GM18873 (cell line): Measurements from ENCODE around the gene FAM53B.
A peak's percentile ranks its signal among the peaks of the same experiment; 100 is the strongest.
"Not testable (repeated sequence)": the region's sequence is repeated elsewhere in the genome, so short reads cannot be mapped to it uniquely, and the experiment has no call there.

ENCODE experiments used
- ATAC-seq: cut with Tn5 transposase; IDR thresholded peaks from one replicate; pipeline ENCODE4 v1.9.1; 2021; ENCODE audit warnings: mild to moderate bottlenecking, moderate library complexity, moderate number of reproducible peaks; ENCODE audit not compliant: unreplicated experiment, low FRiP score

Gene FAM53B

DNA sequence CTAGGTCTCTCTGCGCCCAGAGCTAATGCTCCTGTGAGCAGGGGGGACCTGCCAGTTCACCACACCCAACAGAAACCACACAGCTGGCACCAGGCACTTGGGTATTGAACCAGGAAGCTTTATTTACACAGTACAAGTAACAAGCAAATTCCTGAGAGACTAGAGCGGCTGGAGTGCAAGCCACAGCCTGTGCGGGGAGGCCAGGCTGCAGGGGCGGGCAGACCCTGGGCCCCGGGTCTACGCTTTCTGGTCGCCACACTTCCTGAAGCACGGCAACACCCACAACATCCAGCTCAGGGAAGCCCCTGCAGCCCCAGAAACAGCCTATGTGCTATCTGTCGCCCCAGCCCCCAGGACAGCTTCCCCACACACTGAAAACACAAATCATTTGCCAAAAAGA is 125.0 kb downstream of the FAM53B start:
- peak; percentile 32 for ATAC-seq

DNA sequence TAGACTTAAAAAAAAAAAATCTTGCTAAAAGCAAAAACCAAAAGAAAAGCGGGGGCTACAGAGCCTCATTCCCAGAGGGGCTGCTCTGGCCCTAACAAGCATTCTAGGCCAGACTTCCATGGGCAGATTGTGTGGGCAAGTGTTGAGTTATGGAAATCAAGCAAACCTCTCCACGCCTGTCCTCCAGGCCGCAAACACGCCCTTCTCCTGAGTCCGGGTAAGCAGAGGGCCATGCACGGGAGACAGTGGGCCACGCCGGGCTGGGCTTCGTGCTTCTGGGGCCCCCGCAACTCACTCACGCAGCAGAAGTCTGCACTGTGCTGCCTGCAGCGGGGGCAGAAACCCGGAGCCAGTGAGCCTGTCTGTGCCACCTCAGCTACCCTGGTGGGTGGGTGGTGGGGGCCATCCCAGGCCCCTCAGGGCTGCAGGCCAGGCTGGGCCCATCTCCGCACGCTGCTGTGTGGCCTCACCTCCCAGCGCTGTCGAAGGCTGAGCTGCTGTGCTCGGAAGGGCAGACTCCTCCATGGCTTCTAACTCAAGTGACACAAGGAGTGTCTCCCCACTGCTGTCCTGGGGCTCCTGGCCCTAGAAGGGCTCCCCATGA is 125.6 kb downstream of the FAM53B start:
- ATAC-seq = peak; percentile 7

DNA sequence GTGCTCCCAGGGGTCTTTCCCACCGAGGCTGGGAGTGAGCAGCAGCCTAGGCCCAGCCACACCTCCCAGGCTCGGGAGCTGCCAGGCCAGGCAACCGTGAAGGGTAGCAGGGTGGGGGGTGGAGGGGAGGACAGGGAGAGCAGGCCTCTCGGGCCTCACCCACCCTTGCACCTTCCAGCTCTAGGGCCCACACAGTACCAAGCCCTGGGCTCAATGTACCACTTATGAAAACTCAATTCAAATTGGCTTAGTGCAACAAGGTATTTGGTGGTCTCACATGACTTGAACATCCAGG is 127.4 kb downstream of the FAM53B start:
- no peak for ATAC-seq

DNA sequence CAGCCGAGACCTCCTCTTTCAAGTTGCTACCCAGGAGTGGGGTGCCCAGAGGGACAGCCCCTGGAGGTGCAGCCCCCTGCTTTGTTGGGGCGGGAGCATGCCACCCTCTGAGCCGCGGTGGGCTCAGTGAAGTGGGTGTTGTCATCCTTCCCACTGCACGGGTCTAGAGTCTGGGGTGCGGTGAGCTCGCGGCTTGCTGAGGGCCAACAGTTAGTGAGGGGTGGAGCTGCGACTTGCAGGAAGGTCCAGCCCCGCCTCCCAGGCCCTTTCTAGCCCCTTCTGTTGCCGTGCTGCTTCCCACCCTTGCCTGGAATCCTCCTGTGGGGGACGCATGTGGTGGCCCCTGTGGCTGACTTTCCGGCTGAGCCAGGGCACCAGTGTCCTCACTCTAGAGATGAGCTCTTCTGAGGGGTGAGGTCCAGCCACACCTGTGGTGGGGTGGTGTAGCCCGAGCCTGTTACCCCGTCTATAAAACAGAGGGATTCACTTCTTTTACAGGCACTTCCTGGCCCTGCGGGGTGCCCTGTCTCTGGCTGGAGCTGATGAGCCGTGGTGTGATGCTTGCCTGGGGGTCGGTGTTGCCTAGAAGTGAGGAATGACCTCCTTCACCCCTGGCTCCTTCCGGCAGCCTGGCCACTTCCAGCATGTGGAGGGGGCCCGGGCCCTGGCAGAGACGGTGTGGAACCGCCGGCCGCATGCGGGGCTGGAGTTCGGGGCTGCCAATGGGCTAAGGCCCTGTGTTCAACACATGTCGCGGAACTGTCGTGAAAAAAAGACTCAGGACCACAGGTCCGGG is 127.9 kb downstream of the FAM53B start:
- ATAC-seq = no peak

DNA sequence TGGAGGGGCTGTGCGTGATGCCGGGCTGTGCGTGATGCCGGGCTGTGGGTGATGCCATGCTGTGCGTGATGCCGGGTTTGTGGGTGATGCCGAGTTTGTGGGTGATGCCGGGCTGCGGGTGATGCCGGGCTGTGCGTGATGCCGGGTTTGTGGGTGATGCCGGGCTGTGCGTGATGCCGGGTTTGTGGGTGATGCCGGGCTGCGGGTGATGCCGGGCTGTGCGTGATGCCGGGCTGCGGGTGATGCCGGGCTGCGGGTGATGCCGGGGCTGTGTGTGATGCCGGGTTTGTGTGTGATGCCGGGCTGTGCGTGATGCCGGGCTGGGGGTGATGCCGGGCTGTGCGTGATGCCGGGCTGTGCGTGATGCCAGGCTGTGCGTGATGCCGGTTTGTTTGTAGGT is 128.9 kb downstream of the FAM53B start:
- no peak for ATAC-seq

DNA sequence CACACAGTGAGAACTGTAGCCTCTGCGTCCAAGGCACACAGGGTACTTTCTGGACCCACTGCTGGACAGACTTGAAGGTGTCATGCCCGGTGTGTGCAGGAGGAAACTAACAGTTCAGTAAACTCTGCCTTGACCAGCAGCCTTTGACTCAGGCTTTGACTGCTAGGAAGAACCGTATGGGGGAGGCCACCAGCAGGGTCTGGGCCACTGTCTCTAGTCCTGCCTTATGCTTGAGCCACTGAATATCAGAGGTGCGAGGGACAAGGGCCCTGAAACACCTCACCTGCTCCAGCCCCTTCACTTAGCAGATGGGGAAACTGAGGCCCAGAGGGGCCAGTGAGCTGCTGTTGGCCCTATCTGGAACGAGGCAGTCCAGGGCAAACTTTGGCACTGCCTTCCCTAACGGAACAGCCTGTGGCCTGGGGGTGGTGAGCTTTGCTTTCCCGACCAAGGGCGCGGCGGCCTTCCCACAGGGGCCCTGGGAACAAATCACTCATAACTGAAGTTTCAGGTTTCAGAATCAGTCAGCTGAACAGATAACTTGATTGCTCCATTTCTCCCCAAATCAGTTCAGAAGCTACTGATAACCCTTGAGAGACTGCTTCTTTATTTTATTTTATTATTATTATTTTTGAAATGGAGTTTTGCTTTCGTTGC is 130.0 kb downstream of the FAM53B start:
- ATAC-seq = peak; percentile 47

DNA sequence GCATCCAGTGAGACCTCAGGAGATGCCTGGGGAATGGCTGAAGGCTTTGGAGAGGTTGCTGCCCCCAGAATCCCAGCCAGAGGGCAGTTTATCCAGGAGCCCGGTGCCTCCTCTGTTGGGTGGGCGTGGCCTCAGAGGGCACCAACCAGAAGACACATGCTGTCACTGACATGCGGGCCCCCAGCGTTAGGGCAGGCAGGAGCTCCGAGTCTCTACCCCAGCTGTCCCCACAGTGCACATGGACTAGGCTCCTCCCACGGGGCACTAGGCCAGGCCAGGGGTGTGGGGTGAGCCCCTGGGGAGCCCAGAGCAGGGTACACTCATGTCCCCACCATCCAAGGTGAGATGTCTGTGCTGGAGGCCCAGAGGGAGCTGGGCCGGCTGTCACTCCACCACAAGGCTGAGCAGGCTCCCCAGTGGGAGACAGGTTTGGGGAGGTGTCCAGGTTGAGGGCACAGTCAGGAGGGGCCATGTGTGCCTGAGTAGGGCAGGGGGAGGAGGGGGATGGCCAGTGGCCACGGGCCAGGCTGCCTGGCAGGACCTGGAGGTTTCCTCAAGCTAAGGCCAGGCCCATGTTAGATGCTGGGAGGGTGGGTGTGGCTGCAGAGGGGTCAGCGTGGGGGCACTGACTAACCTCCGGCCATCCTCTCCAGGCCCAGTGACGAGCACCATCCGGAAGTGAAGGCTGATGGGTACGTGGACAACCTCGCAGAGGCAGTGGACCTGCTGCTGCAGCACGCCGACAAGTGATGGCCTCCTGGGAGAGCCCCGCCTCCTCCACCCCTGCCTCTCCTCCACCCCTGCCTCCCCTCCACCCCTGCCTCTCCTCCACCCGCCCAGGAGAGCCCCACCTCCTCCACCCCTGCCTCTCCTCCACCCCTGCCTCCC is 131.3 kb downstream of the FAM53B start:
- no peak for ATAC-seq

DNA sequence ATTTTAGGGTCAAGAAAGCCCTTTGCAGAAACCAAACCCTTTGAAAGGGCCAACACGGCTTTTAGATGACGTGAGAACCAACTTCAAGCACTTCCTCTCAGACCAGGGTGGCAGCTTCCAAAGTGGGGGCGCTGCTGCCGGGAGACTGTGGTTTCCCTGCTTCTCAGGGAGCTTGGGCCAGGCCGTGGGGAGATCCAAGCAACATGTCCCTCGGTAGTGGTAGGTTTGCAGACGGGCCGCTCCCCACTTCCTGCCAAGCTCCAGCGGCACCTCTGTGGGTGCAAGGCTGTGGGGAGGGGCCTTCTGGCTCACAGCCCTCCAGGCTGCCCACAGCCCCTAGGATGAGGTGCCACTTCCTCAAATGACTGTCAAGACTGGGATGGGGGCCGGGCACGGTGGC is 132.4 kb downstream of the FAM53B start:
- ATAC-seq = no peak

DNA sequence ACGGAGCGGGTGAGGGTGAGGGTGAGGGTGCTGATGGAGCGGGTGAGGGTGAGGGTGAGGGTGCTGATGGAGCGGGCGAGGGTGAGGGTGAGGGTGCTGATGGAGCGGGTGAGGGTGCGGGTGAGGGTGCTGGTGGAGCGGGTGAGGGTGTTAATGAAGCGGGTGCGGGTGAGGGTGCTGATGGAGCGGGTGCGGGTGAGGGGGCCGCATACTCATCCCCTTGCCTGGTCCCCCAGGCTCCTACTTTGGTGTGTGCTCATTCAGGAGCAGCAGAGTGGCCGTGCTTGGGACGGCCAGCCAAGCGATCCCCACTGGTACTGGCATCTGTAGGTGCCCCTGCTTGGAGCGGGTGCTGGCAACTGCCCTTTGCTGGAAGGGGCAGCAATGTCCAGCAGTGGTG is 133.3 kb downstream of the FAM53B start:
- not testable (repeated sequence) for ATAC-seq

DNA sequence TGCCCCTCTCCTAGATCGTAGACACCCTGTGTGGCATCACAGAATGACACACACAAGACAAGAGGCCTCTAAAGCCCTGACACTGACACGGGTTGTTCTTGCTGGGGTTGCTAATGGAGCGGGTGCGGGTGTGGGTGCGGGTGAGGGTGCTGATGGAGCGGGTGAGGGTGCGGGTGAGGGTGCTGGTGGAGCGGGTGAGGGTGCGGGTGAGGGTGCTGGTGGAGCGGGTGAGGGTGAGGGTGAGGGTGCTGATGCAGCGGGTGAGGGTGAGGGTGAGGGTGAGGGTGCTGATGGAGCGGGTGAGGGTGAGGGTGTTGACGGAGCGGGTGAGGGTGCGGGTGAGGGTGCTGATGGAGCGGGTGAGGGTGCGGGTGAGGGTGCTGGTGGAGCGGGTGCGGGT is 134.0 kb downstream of the FAM53B start:
- ATAC-seq = not testable (repeated sequence)

DNA sequence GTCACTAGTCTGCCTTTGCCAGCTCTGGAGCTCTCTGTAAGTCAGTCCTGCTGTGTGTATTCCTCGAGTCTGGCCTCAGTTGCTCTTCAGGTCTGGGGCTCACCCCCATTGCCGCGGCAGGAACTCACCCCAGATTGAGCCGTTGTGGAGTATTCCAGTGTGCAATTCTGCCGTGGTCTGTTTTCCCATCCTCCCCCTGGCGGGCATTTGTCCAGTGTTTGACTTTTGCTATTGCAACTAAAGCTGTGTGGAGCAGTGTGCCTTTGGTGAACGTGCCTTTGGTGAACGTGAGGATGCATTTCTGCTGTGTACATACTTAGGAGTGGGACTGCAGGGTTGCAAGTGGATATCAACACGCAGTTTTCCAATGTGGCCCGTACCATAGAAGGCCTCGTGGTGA is 134.5 kb downstream of the FAM53B start:
- no peak for ATAC-seq

DNA sequence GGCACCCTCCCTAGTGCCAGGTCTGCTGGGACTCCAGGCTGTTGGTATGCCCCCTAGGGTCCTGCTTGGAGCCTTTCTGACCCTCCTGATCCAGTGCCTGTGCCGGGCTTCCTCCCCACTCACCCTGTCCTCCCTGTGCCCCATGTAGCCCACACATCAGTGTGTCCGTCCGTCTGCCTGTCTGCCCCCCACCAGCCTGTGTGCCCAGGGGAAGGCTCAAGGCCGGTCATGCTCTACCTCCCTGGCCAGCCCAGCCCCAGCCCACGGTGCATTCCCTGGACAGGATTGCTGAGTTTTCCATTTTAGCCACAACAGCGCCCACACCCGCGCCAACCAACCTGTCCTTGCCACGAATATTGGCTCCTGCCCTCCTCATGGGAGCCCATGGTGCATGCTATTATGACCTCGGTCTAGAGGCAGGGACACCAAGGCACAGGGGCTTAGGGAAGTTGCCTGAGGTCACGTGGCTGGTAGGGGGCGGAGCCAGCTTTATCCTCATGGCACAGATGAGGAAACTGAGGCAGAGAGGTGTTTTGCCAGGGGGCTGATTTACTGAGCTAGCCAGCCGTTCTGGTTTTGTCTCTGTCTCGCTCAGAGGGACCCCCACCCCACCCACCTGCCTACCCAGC is 136.0 kb downstream of the FAM53B start:
- ATAC-seq = no peak

DNA sequence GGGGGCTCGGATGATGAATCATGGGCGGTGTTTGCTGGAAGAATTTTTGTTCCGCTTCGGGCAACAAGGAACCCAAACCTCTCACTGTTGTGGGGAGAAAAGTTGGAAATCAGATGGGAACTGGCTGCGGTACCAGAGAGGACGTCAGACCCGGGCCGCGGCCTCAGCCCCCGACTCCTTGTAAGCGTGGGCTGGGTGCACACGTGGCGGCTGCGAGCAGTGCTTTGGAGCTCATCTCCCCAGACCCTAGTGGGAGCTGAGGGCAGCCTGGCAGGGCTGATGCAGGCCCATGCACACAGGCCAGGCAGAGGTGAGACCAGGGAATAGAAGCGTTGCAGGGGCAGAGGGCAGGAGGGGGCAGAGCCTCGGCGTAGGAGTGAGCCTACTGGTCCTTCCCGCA is 136.5 kb downstream of the FAM53B start:
- no peak for ATAC-seq

DNA sequence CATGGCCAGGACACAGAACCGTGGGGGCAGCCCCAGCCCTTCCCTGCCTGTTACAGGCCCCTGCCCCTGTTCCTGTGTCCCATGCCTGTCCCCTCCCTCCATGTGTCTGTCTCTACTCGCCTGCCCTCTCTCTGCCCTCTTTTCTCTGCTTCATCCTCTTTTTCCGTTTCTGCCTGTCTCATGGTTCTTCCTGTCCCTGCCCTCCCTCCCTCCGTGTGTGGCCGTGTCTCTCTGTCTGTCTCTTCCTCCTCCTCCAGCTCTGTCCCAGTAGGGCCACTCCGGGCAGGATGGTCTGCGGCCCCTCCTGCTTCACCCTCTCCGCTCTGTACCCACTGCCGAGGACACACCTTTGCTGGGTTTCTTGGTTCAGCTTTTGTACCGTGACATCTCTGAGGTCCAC is 137.4 kb downstream of the FAM53B start:
- no peak for ATAC-seq

DNA sequence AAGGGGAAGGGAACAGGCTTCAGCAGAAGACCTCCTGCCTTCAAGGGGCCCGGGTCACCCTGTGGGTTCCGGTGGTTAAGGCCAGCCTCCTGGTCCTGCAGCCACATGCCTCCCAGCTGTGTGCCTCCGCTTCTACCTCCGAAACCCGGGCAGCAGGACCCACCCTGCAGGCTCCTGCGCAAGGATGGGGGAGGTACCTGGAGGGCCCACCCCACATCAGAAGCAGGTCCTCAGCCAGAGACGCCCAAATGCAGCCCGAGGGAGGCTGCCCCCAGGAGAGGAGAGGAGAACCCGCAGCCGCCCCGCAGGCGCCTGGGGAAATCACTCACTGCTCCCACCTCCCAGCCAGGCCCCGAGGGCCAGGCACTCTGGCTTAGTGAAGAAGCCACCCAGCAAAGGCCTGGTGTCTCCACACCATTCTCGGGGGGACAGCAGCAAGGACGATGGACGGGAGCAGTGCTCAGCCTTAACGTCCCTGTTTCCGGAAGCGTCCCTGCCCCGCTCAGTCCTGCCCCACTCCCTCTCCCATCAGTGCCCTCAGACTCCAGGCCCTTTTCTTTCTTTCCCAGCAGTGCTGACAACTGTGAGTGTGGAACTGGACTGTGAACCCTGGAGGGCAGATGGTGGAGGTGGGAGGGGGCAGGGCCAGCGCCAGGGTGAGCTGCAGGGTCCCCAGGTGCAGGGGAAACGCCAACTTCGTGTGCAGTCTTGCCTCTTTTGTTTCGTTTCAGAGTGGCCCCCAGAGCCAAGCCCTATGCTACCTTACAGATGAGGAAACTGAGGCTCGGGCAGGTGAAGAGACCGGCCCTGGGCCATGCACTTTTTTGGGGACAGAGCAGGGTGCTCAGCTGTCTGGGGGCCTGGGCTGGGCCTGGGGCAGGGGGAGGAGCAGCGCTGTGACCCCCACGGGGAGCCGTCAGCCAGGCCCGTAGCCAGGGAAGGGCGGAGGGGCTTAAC is 138.0 kb downstream of the FAM53B start:
- no peak for ATAC-seq

DNA sequence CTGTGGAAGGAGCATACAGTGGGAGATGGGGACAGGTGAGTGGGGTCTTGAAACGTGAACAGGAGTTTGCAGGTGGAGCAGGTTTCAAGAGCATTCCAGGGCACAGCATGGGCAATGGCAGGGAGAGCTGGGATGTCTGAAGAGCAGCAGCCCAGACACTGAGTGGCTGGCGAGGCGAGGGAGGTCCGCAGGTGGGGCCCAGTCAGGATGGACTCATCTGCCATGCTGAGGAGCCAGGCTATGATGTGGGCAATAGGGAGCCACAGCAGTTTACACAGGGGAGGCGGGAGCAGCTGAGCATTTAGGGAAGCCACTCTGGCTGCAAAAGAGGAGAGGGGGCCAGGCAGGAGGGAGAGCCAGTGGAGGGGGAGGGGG is 138.7 kb downstream of the FAM53B start:
- ATAC-seq = no peak

DNA sequence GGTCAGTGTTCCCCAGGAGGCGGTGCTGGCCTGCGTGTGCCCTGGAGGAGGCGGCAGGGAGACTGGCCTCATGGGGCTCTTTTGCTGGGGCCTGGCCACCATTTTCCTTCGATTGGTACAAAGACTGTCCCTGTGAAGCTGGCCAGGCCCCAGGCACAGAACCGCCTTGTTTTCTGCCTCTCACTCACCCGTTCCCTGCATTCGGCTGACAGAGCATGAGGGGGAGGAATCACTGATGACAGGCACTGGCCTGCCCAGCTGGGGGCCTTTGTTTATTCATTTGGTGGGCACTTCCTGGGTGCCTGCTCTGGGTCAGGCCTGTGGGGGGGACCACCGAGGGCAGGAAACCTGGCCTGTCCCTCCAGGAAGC is 139.2 kb downstream of the FAM53B start:
- no peak for ATAC-seq

DNA sequence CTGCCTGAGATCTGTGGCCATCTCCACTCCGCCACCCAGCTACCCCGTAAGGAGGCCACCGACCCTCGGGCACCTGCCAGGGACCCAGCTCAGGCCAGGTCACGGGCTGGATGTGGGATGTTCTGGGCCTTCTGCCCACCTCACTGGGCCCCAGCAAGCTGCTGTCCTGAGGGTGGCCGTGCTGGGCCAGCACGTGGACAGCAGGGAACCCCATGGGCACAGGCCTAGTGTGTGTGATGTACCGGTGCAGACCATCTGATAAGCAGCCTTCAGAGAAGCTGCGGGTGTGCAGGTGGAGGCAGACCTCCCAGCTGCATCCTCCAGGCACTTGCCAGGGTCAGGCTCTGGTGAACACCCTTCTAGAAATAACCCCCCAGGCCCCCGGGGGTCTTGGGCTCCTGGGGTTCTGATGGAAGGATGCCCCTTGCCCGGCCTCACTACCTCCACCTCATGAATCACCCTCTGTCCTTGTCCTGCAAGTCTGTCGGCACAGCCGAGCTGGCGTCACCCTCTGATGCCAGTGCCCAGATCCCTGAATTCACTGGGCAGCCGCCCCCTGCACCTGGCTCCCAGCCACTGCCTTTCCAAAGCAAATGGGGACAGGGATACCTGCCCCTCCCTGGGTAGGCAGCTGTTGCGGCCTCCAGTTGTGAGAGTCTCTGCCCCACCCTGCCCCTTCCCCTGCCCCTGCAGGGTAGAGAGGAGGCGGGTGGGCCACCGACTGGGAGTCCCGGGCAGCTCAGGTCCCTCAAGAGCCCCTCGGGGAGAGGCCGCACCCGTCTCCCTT is 139.8 kb downstream of the FAM53B start:
- ATAC-seq = no peak
